ENCODE results near the gene HEY2.

HEY2 gene

GRCh38 chr6:125791820-125792165 lies 42.4 kb downstream of the HEY2 start:
- H4K20me1 ChIP-seq (ENCODE audit: insufficient read depth, low read length): no peaks in the 10 kb centered on the region
- peaks cover 17% of the 10 kb centered on the region for H3K4me1 ChIP-seq (ENCODE audit: low read length)
- peaks cover 25% of the 10 kb centered on the region for H3F3A ChIP-seq (ENCODE audit: insufficient read depth, low read length)
- no peaks in the 10 kb centered on the region for H3K9me3 ChIP-seq (replicated peaks; ENCODE audit: insufficient read depth, low read length)
- TF ChIP-seq EZH2 (optimal IDR thresholded peaks at IDR 0.05; ENCODE audit: low read depth, low read length) (no peak), EZH2phosphoT487 (IDR thresholded peaks at IDR 0.05; ENCODE audit: low read length) (no peak), CTCF (IDR thresholded peaks at IDR 0.05; ENCODE audit: low read length) (no peak)
- no peak overlapping the region for H2AFZ ChIP-seq (ENCODE audit: low read length)
- no peaks in the 10 kb centered on the region for H3K9me2 ChIP-seq (replicated peaks; ENCODE audit: insufficient read depth, low read length)
- 0 out of 2 replicates have a peak, but pooled peaks cover 9% of the 10 kb centered on the region for H3K79me2 ChIP-seq (ENCODE audit: low read length)
- H3K36me3 ChIP-seq (replicated peaks; ENCODE audit: insufficient read depth, low read length): no peaks in the 10 kb centered on the region
- no peak overlapping the region for H3K9ac ChIP-seq (ENCODE audit: low read length)
- peak overlapping the region; percentile 97 for H3K4me3 ChIP-seq (ENCODE audit: low read length)
- peak overlapping the region; percentile 78 for H3K4me2 ChIP-seq (ENCODE audit: low read depth, low read length)
- no peak overlapping the region for H3K27ac ChIP-seq (ENCODE audit: low read length)
- no peak for DNase-seq
- no peaks in the 10 kb centered on the region for H3K27me3 ChIP-seq (replicated peaks; ENCODE audit: insufficient read depth, low read length)

GRCh38 chr6:125792172-125792571 lies 42.7 kb downstream of the HEY2 start:
- no peak overlapping the region for H3K4me3 ChIP-seq (ENCODE audit: low read length)
- H3K9ac ChIP-seq (ENCODE audit: low read length): no peak overlapping the region
- no peak for DNase-seq
- no peaks in the 10 kb centered on the region for H3K9me2 ChIP-seq (replicated peaks; ENCODE audit: insufficient read depth, low read length)
- peaks cover 21% of the 10 kb centered on the region for H3K4me1 ChIP-seq (ENCODE audit: low read length)
- H3K36me3 ChIP-seq (replicated peaks; ENCODE audit: insufficient read depth, low read length): no peaks in the 10 kb centered on the region
- H3K79me2 ChIP-seq (ENCODE audit: low read length): 0 out of 2 replicates have a peak, but pooled peaks cover 9% of the 10 kb centered on the region
- H3K9me3 ChIP-seq (replicated peaks; ENCODE audit: insufficient read depth, low read length): no peaks in the 10 kb centered on the region
- H4K20me1 ChIP-seq (ENCODE audit: insufficient read depth, low read length): no peaks in the 10 kb centered on the region
- H2AFZ ChIP-seq (ENCODE audit: low read length): no peak overlapping the region
- peak overlapping the region; percentile 78; the same call in 1 of the 2 replicates for H3K4me2 ChIP-seq (ENCODE audit: low read depth, low read length)
- H3F3A ChIP-seq (ENCODE audit: insufficient read depth, low read length): peaks cover 25% of the 10 kb centered on the region
- TF ChIP-seq EZH2phosphoT487 (IDR thresholded peaks at IDR 0.05; ENCODE audit: low read length) (no peak), CTCF (IDR thresholded peaks at IDR 0.05; ENCODE audit: low read length) (no peak), EZH2 (optimal IDR thresholded peaks at IDR 0.05; ENCODE audit: low read depth, low read length) (no peak)
- no peaks in the 10 kb centered on the region for H3K27me3 ChIP-seq (replicated peaks; ENCODE audit: insufficient read depth, low read length)
- no peak overlapping the region for H3K27ac ChIP-seq (ENCODE audit: low read length)

GRCh38 chr6:125792680-125793079 lies 43.2 kb downstream of the HEY2 start:
- no peaks in the 10 kb centered on the region for H3K36me3 ChIP-seq (replicated peaks; ENCODE audit: insufficient read depth, low read length)
- H3K4me2 ChIP-seq (ENCODE audit: low read depth, low read length): no peak overlapping the region
- H2AFZ ChIP-seq (ENCODE audit: low read length): no peak overlapping the region
- H3K9me3 ChIP-seq (replicated peaks; ENCODE audit: insufficient read depth, low read length): no peaks in the 10 kb centered on the region
- 0 out of 2 replicates have a peak, but pooled peaks cover 9% of the 10 kb centered on the region for H3K79me2 ChIP-seq (ENCODE audit: low read length)
- no peaks in the 10 kb centered on the region for H4K20me1 ChIP-seq (ENCODE audit: insufficient read depth, low read length)
- no peaks in the 10 kb centered on the region for H3K27me3 ChIP-seq (replicated peaks; ENCODE audit: insufficient read depth, low read length)
- no peak overlapping the region for H3K9ac ChIP-seq (ENCODE audit: low read length)
- no peak overlapping the region for H3K27ac ChIP-seq (ENCODE audit: low read length)
- H3K4me3 ChIP-seq (ENCODE audit: low read length): no peak overlapping the region
- peaks cover 25% of the 10 kb centered on the region for H3F3A ChIP-seq (ENCODE audit: insufficient read depth, low read length)
- no peak for DNase-seq
- H3K9me2 ChIP-seq (replicated peaks; ENCODE audit: insufficient read depth, low read length): no peaks in the 10 kb centered on the region
- TF ChIP-seq EZH2phosphoT487 (IDR thresholded peaks at IDR 0.05; ENCODE audit: low read length): no peak
- no peak for TF ChIP-seq CTCF (IDR thresholded peaks at IDR 0.05; ENCODE audit: low read length)
- TF ChIP-seq EZH2 (optimal IDR thresholded peaks at IDR 0.05; ENCODE audit: low read depth, low read length): no peak
- peaks cover 26% of the 10 kb centered on the region for H3K4me1 ChIP-seq (ENCODE audit: low read length)
